GM18526 (cell line): Measurements from ENCODE around the gene NRIP1.

Experiments
- POLR2A ChIP-seq: IDR thresholded peaks from 3 replicates; pipeline ENCODE4 v1.6.1; 2011; ENCODE audit not compliant: insufficient read length; ENCODE audit errors: extremely low read depth

NRIP1 gene

DNA sequence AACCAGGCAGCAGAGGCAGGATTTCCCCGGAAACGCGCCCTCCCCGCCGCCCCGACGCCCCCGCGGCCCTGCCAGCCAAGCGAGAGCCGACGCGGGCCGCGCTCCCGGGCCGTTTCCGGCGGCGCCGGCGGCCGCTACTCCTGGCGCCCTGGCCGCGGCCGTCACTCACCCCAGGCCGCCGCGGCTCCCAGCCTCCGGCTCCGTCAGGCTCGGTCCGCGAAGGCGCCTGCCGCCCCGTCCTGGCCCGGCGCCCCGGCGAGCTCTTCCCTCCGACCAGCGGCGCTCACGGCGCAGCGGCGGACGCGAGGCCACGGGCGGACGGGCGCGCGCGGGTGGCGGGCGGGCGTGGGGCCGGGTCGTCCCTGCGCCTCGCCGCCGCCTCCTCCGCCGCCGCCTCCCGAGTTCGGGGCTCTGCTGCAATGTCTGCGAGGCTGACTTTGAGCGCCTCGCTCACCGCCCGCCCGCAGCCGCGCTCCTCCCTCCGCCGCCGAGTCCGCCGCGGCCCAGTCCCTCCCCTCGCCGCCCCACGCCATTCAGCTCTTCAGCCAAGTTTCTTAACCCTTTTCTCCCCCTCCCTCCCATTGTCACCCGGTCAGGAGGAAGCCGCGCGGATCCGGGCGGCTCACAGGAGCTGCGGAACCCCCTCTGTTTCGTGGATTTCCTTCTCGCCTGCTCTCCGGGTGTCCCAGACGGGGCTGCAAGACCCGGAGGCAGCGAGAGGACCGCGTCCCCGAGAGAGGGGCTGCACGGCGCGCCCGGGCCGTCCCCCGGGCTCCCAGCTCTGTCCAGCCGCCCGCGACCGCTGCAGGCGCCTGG lies at the start of gene NRIP1:
Gene NRIP1 (minus strand): TSS at position 425 of the 816 bp plus-strand sequence. CDS start 96,808 bp downstream, outside the sequence.
- TF ChIP-seq POLR2A, result no peak

- no peak for TF ChIP-seq POLR2A
These were observed 48.1 kb upstream of the NRIP1 start for GRCh38 chr21:15112858-15113257.

DNA sequence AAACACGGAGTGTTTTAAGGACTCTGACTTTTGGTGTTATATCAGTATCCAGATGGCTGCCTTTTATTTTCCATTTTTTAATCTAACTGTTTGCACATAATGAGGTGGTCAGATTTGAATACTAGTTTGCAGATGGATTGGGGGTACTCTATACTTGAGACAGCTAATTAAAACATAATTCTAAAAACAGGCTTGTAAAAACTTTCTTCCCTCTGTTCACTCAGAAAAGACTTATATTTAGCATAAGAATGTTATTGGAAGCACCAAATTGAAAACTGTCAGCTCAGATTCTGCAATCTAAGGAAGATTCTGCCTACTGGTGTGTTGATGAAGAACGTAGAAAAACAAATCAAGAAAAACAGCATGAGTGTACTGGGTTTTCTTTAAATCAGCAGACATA lies 44.0 kb upstream of the NRIP1 start:
- no peak for TF ChIP-seq POLR2A

DNA sequence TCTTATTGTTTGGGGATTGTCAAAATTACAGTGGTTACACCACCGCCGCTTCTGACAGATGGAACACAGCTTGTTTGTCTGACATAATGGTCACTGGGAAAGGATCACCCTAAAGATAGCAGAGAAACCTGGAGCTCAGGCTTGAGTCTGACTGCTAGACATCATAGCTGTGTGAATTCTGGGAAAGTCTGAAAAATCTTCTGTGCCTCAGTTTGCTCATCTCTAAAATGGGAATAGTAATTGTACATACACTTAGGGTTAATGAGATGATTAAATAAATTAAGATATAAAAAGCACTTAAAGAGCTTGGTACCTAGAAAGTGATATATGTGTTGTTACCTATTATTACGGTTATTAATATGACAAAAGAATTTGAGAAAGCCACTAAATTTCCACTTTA lies 39.7 kb upstream of the NRIP1 start:
- no peak for TF ChIP-seq POLR2A

DNA sequence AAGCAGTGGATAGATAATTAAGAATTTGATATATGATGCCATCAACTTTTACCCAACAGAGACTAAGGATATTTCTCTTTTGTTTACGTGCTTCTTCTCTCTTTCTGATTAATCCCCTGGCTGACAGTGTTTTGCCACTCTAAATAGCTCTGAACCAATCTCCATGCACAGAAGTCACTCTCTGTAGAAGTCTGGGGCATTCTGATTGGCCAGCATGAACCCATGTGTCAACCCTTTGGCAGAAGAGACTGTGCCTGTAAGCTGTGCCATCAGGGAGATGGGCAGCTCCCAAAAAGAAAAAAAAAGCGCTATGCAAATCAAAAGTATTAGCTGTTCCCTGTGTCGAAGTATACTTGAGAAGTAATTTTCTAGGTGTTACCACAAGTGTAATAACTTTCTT lies 34.1 kb upstream of the NRIP1 start:
- TF ChIP-seq POLR2A, result no peak

DNA sequence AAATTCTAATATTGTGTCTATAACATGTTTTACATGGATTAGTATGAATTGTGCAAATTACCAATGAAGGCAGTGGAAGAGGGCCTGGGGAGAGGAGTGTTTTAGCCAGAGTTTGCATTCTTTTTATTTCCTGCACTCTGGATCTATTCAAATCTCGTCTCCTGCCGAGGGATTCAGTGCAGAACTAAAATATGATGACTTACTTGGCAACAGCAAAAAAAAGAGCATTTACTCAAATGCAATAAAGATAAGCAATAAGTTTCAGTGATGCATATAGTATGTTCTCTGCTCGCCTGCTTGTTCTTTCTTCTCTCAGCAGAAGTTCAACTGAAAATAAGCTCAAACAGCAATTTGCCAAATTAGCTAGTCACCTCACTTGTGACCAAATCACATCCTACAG lies 33.4 kb upstream of the NRIP1 start:
- no peak for TF ChIP-seq POLR2A

- TF ChIP-seq POLR2A, result no peak
These were observed 32.8 kb upstream of the NRIP1 start for GRCh38 chr21:15097580-15097979.

DNA sequence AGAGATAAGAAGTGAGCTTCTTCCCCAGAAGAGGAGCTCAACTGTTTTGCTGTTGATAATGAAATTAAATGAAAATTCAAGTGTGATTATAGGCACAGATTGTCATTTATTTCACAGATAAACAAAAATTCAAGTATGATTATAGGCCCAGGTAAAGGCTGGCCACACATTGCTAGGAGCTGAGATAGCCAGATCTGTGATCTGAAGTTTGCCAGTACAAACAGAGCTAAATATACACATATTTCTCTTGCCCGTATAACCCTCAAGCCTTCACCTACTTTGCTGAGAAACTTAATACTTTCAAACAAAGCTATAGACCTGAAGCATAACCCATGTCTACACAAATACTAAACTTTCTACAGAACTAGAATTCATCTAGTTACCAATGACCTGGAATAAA lies 31.3 kb upstream of the NRIP1 start:
- TF ChIP-seq POLR2A, result no peak

DNA sequence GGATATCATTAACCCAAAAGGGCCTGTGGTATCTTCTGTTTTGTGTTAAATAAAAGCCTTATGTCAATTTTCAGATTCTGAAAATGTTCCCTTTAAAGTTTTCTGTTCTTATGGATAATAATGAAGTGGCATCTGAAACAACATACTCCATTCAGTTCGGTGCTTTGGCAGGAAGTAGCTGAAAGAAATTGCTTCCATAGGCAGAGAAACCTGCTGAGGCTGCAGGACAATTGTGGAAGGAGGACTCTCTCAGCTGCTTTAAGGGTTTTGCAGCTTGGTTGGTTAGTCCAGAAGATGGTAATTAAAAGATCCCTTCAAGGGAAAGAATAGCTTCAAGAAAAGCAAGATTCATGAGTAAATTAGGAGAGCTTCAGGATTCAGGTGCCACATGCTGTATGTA lies 30.5 kb upstream of the NRIP1 start:
- TF ChIP-seq POLR2A, result no peak

- TF ChIP-seq POLR2A, result no peak
These were observed 29.9 kb upstream of the NRIP1 start for GRCh38 chr21:15094706-15095105.

- TF ChIP-seq POLR2A, result no peak
These were observed 28.4 kb upstream of the NRIP1 start for GRCh38 chr21:15093216-15093615.

GRCh38 chr21:15092745-15093144 lies 27.9 kb upstream of the NRIP1 start:
- TF ChIP-seq POLR2A, result no peak

DNA sequence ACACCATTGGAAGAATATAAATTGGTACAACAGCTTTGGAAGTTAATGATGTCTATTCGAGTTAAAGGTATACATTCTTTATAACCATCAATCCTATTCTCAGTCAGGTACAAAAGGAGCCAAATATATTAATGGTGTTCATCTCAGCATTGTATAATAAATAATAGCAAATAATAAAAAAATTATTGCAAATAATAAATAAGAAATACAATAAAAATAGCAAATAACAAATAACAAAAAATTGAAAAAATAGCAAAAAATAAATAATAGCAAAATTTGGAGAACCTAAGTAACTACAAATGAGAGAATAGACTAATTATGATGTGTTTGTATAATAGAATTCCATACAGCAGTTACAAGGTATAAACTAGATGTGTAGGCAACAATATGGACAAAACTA lies 25.6 kb upstream of the NRIP1 start:
- no peak for TF ChIP-seq POLR2A

- no peak for TF ChIP-seq POLR2A
These were observed 23.7 kb upstream of the NRIP1 start for GRCh38 chr21:15088488-15088887.

DNA sequence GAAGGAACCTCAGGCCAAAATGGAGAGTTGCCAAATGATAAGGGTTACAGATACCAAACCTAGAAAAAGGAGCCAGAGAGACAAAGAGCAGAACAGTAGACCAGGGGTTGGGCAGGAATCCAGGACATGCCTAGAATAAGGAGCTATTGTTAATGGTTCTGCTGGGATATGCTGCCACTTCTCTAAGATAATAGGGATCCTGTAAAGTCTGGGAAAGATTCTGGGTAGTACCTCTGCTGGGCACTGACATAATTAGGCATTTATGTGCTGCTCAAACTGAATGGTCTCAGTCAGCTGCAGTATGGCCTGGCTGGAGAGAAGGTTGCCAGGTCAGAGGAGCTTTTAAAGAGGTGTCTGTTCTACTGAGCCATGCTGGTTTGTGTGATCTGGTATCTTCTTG lies 19.9 kb upstream of the NRIP1 start:
- TF ChIP-seq POLR2A, result no peak

GRCh38 chr21:15080526-15080925 lies 15.7 kb upstream of the NRIP1 start:
- no peak for TF ChIP-seq POLR2A

DNA sequence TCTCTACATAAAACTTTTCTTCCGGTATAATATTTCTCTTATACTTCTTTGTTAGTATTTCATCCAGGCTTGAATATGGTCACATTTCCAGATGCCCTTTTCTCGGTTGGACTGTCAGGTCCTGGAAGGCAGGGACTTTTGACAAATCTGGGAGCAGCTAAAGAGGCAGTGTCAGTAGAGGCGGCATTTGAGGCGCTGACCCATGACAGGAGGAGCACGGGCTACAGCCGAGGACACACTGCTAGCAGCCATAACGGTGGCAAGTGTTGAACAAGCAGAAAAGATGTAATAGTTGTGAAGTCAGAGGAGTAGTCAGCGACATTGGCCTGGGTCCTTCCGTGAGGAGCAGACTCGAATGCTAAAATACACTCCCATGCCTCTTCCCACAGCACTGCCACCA lies 14.5 kb upstream of the NRIP1 start:
- no peak for TF ChIP-seq POLR2A
